IMR-90 (cell line): ENCODE results near the gene PM20D2.

Source experiments
- BHLHE40 ChIP-seq: fragments of 150-350 bp; IDR thresholded peaks from 2 replicates; pipeline ENCODE4 v1.6.1; 2016; ENCODE audit warnings: mild to moderate bottlenecking, low read depth, low read length
- CEBPB ChIP-seq: IDR thresholded peaks from 2 replicates; pipeline ENCODE4 v1.6.1; 2012; ENCODE audit warnings: low read depth, low read length, improper control_type of control experiment
- CHD1 ChIP-seq: IDR thresholded peaks from 2 replicates; pipeline ENCODE4 v1.6.1; 2012; ENCODE audit warnings: low read depth, low read length, improper control_type of control experiment
- FOS ChIP-seq: fragments of 150-350 bp; IDR thresholded peaks from 2 replicates; pipeline ENCODE4 v1.6.1; 2016; ENCODE audit warnings: low read depth, low read length
- MAFK ChIP-seq: IDR thresholded peaks from 2 replicates; pipeline ENCODE4 v1.6.1; 2012; ENCODE audit warnings: low read depth, low read length, improper control_type of control experiment
- MAZ ChIP-seq: IDR thresholded peaks from 2 replicates; pipeline ENCODE4 v1.6.1; 2012; ENCODE audit warnings: low read depth, mild to moderate bottlenecking, low read length, improper control_type of control experiment, moderate library complexity, borderline replicate concordance
- MXI1 ChIP-seq: IDR thresholded peaks from 2 replicates; pipeline ENCODE4 v1.6.1; 2012; ENCODE audit warnings: low read depth, mild to moderate bottlenecking, low read length, moderate library complexity, borderline replicate concordance
- NFE2L2 ChIP-seq: fragments of 150-350 bp; IDR thresholded peaks from 2 replicates; pipeline ENCODE4 v1.6.1; 2016; ENCODE audit warnings: low read depth, mild to moderate bottlenecking, low read length
- POLR2A ChIP-seq: IDR thresholded peaks from 2 replicates; pipeline ENCODE4 v1.6.1; 2012; ENCODE audit warnings: mild to moderate bottlenecking, low read depth, low read length
- RAD21 ChIP-seq: IDR thresholded peaks from 2 replicates; pipeline ENCODE4 v1.6.1; 2012; ENCODE audit warnings: low read length, improper control_type of control experiment
- SMC3 ChIP-seq: fragments of 150-350 bp; IDR thresholded peaks from 2 replicates; pipeline ENCODE4 v1.6.1; 2016; ENCODE audit warnings: low read depth, mild to moderate bottlenecking, antibody characterized with exemption, low read length, moderate library complexity
- TF ChIP-seq, protein P1 (sequence below): fragments of 150-350 bp; IDR thresholded peaks from 2 replicates; pipeline ENCODE4 v1.6.1; 2016; ENCODE audit warnings: low read depth, mild to moderate bottlenecking, low read length, moderate library complexity, borderline replicate concordance
- TF ChIP-seq, protein P2 (sequence below): conservative IDR thresholded peaks from 2 replicates; pipeline ENCODE4 v1.5.1; 2012; ENCODE audit warnings: mild to moderate bottlenecking, low read depth, low read length, improper control_type of control experiment
- TF ChIP-seq, protein P3 (sequence below): fragments of 150-350 bp; IDR thresholded peaks from 2 replicates; pipeline ENCODE4 v1.6.1; 2017; ENCODE audit warnings: mild to moderate bottlenecking, antibody characterized with exemption, low read length, low read depth

DNA sequence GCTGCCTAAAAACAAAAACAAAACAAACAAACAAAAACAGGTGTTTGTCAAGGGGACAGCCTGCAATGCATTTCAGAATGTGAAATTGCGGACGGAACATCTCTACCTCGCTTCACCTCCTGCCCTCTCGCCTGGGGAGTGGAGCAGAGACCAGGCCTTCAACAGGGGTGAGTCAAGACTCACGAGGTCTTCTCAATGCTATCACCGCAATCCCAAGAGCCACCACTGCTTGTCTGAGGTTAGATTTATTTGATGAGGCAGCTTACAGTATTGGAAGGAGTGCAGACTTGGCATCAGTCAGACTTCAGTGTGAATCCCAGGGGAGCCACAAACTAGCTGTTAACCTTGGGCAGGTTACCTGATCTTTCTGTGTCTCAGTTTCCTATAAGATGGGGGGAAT lies 63.6 kb downstream of the PM20D2 start:
- no peak for TF ChIP-seq POLR2A
- TF ChIP-seq, protein P1, sequence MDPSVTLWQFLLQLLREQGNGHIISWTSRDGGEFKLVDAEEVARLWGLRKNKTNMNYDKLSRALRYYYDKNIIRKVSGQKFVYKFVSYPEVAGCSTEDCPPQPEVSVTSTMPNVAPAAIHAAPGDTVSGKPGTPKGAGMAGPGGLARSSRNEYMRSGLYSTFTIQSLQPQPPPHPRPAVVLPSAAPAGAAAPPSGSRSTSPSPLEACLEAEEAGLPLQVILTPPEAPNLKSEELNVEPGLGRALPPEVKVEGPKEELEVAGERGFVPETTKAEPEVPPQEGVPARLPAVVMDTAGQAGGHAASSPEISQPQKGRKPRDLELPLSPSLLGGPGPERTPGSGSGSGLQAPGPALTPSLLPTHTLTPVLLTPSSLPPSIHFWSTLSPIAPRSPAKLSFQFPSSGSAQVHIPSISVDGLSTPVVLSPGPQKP = no peak
- TF ChIP-seq, protein P2, sequence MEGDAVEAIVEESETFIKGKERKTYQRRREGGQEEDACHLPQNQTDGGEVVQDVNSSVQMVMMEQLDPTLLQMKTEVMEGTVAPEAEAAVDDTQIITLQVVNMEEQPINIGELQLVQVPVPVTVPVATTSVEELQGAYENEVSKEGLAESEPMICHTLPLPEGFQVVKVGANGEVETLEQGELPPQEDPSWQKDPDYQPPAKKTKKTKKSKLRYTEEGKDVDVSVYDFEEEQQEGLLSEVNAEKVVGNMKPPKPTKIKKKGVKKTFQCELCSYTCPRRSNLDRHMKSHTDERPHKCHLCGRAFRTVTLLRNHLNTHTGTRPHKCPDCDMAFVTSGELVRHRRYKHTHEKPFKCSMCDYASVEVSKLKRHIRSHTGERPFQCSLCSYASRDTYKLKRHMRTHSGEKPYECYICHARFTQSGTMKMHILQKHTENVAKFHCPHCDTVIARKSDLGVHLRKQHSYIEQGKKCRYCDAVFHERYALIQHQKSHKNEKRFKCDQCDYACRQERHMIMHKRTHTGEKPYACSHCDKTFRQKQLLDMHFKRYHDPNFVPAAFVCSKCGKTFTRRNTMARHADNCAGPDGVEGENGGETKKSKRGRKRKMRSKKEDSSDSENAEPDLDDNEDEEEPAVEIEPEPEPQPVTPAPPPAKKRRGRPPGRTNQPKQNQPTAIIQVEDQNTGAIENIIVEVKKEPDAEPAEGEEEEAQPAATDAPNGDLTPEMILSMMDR = no peak
- TF ChIP-seq MAZ = no peak
- no peak for TF ChIP-seq MAFK
- TF ChIP-seq FOS = no peak
- TF ChIP-seq NFE2L2 = no peak
- no peak for TF ChIP-seq SMC3
- TF ChIP-seq RAD21 = no peak
- TF ChIP-seq, protein P3, sequence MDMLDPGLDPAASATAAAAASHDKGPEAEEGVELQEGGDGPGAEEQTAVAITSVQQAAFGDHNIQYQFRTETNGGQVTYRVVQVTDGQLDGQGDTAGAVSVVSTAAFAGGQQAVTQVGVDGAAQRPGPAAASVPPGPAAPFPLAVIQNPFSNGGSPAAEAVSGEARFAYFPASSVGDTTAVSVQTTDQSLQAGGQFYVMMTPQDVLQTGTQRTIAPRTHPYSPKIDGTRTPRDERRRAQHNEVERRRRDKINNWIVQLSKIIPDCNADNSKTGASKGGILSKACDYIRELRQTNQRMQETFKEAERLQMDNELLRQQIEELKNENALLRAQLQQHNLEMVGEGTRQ = no peak
- no peak for TF ChIP-seq BHLHE40
- TF ChIP-seq CEBPB = no peak
- no peak for TF ChIP-seq MXI1
- no peak for TF ChIP-seq CHD1
